22Rv1 (cell line): Measurements from ENCODE around the gene CINP.

Source experiments
- ZFX ChIP-seq: fragments of 450-650 bp; IDR thresholded peaks from 2 replicates; pipeline ENCODE4 v1.6.1; 2017; ENCODE audit warnings: antibody characterized with exemption, borderline replicate concordance
- TF ChIP-seq, protein P1 (sequence below): fragments of 450-650 bp; IDR thresholded peaks from 2 replicates; pipeline ENCODE4 v1.5.1; 2017; ENCODE audit warnings: mild to moderate bottlenecking

DNA sequence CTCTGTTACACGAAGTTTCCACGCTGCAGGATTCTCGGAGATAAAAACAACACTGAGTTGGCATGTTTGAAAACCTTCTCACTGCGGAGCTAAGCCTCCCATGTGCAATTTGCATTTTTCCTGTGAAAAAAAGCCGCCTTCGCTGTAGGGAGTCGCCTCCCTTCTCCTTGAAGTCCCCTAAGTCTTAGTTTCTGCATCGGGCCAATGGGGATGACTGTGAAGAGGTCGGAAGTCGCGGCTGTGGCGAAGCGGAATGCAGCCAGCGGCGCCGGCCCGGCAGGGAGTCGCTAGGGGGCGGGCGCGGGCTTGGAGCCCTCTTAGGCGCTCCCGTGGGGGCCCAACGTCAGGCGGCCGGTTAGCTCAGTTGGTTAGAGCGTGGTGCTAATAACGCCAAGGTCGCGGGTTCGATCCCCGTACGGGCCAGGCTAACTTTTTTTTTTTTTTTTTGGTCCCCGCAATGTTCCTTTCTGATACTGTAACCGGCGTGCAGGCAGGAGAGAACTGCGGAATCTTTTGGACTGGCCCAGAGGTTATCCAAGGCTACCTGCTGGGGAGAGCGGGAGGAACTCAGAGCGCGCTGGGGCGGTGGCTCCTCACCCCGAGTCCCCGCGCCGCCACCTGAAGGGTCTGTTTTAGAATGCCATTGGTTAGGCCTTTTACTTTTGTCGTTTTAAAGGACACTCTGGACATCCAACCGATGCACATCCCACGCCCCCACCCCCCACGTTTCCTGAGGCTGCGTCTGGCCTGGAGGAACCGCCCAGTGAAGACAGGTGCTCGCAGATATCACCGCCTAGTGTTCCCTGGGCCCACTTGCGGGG, 45.7 kb downstream of the CINP start:
- TF ChIP-seq, protein P1, sequence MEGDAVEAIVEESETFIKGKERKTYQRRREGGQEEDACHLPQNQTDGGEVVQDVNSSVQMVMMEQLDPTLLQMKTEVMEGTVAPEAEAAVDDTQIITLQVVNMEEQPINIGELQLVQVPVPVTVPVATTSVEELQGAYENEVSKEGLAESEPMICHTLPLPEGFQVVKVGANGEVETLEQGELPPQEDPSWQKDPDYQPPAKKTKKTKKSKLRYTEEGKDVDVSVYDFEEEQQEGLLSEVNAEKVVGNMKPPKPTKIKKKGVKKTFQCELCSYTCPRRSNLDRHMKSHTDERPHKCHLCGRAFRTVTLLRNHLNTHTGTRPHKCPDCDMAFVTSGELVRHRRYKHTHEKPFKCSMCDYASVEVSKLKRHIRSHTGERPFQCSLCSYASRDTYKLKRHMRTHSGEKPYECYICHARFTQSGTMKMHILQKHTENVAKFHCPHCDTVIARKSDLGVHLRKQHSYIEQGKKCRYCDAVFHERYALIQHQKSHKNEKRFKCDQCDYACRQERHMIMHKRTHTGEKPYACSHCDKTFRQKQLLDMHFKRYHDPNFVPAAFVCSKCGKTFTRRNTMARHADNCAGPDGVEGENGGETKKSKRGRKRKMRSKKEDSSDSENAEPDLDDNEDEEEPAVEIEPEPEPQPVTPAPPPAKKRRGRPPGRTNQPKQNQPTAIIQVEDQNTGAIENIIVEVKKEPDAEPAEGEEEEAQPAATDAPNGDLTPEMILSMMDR = peak; percentile 79
- no peak for TF ChIP-seq ZFX
